ENCODE measurements around the gene FUOM. TPM values are rescaled to one million over a fixed set of nuclear protein-coding genes. Genes with fewer than 3 reads are reported as not detected.

Gene FUOM
- polyA plus RNA-seq, 3 donors = 29.8 to 56.8 (median 39.0) TPM

DNA sequence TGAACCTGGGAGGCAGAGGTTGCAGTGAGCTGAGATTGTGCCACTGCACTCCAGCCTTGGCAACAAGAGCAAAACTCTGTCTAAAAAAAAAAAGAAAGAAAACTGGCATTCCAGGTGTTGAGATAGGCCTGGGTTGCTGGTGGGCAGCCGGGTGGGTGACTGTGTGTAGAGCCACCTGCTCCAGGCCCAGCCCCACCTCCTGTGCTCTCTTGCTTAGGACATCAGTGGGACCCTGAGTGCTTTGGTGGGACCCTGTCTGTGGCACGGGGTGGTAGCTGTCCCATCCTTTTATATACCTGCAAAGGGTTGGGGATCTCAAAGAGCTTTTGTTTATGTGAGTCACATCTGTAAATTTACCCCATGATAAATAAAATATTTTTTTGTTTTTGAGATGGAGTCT lies 27.4 kb upstream of the FUOM start:
- intact Hi-C loops (cut with micrococcal nuclease) = no loop called here
- Histone ChIP-seq H4K20me1 (ENCODE audit: insufficient read depth, low read length) (no peaks in the 10 kb centered on the region), H3K9ac (ENCODE audit: insufficient read depth, low read length, poor library complexity, severe bottlenecking) (no peak overlapping the region), H3K27me3 (ENCODE audit: control insufficient read depth in 2 of 2, insufficient read depth in 2 of 2, low read length in 2 of 2) (no peaks in the 10 kb centered on the region), H3K79me2 (ENCODE audit: insufficient read depth, low read length) (no peaks in the 10 kb centered on the region), H3K4me3 (replicated peaks in 1 of 3; ENCODE audit: low read depth in 2 of 3, low read length in 3 of 3) (no peak overlapping the region), H3K36me3 (replicated peaks in 1 of 2; ENCODE audit: control insufficient read depth in 1 of 2, insufficient read depth in 2 of 2, low read length in 2 of 2) (no peaks in the 10 kb centered on the region), H3K4me2 (replicated peaks; ENCODE audit: extremely low read depth, low read length, poor library complexity, severe bottlenecking) (no peak overlapping the region), H3K4me1 (ENCODE audit: control insufficient read depth in 1 of 2, insufficient read depth in 2 of 2, low read length in 2 of 2) (peaks cover 32 to 35% of the 10 kb centered on the region in 2 donors), H2AFZ (ENCODE audit: insufficient read depth, low read depth, low read length, poor library complexity, severe bottlenecking) (no peak overlapping the region), H3K9me3 (replicated peaks in 1 of 2; ENCODE audit: control insufficient read depth in 1 of 2, insufficient read depth in 1 of 2, low read length in 2 of 2) (no peaks in the 10 kb centered on the region), H3K27ac (ENCODE audit: low read depth in 1 of 2, low read length in 2 of 2) (no peak overlapping the region)
- TF ChIP-seq, protein P1, sequence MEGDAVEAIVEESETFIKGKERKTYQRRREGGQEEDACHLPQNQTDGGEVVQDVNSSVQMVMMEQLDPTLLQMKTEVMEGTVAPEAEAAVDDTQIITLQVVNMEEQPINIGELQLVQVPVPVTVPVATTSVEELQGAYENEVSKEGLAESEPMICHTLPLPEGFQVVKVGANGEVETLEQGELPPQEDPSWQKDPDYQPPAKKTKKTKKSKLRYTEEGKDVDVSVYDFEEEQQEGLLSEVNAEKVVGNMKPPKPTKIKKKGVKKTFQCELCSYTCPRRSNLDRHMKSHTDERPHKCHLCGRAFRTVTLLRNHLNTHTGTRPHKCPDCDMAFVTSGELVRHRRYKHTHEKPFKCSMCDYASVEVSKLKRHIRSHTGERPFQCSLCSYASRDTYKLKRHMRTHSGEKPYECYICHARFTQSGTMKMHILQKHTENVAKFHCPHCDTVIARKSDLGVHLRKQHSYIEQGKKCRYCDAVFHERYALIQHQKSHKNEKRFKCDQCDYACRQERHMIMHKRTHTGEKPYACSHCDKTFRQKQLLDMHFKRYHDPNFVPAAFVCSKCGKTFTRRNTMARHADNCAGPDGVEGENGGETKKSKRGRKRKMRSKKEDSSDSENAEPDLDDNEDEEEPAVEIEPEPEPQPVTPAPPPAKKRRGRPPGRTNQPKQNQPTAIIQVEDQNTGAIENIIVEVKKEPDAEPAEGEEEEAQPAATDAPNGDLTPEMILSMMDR (IDR thresholded peaks at IDR 0.05) = no peak
- no CpG with 5 or more reads among the region's 2 CpGs for WGBS (ENCODE audit: insufficient coverage)
- Mint-ChIP-seq H3K9me3 (peaks cover 0 to 2% (median 0%) of the 10 kb centered on the region in 7 donors), H3K27me3 (ENCODE audit: low read depth in 3 of 3) (peaks cover 6 to 10% (median 7%) of the 10 kb centered on the region in 3 donors), H3K4me3 (no peak overlapping the region), H3K36me3 (peaks cover 18 to 25% of the 10 kb centered on the region in 2 donors), H3K27ac (no peak overlapping the region), H3K4me1 (peaks cover 35% of the 10 kb centered on the region)
- no peak for DNase-seq

DNA sequence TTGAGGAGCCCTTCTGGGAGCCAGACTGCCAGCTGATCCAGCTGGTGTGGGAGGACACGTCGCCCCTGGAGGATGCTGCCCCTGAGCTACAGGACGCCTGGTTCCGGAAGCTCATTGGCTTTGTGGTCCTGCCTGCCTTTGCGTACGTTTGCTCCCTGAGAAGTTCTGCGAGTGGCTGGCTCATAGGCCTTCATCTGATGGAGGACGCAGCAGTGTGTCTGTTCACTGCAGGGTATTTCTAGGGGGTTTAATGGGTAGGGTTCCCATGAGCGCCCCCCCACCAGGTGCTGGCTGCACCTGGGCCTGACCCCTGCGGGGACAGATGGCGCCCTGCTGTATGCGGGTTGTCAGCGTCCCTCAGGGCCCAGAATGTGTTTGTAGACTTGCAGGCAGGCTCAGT lies 26.3 kb upstream of the FUOM start:
- no peak overlapping the region for H3K4me2 ChIP-seq (replicated peaks; ENCODE audit: extremely low read depth, low read length, poor library complexity, severe bottlenecking)
- TF ChIP-seq, protein P1 (IDR thresholded peaks at IDR 0.05) = no peak
- no peaks in the 10 kb centered on the region for H3K9me3 ChIP-seq (replicated peaks in 1 of 2; ENCODE audit: control insufficient read depth in 1 of 2, insufficient read depth in 1 of 2, low read length in 2 of 2)
- H3K27me3 ChIP-seq (ENCODE audit: control insufficient read depth in 2 of 2, insufficient read depth in 2 of 2, low read length in 2 of 2) = peaks cover 0 to 4% of the 10 kb centered on the region in 2 donors
- peaks cover 30% of the 10 kb centered on the region for H3K4me1 Mint-ChIP-seq
- H3K27ac ChIP-seq (ENCODE audit: low read depth in 1 of 2, low read length in 2 of 2) = no peak overlapping the region
- H2AFZ ChIP-seq (ENCODE audit: insufficient read depth, low read depth, low read length, poor library complexity, severe bottlenecking) = no peak overlapping the region
- no peak overlapping the region for H3K9ac ChIP-seq (ENCODE audit: insufficient read depth, low read length, poor library complexity, severe bottlenecking)
- peaks cover 18 to 25% of the 10 kb centered on the region in 2 donors for H3K36me3 Mint-ChIP-seq
- H3K4me1 ChIP-seq (ENCODE audit: control insufficient read depth in 1 of 2, insufficient read depth in 2 of 2, low read length in 2 of 2) = peaks cover 29 to 35% of the 10 kb centered on the region in 2 donors
- H3K27ac Mint-ChIP-seq = no peak overlapping the region
- H3K79me2 ChIP-seq (ENCODE audit: insufficient read depth, low read length) = no peaks in the 10 kb centered on the region
- no peak overlapping the region for H3K4me3 Mint-ChIP-seq
- H4K20me1 ChIP-seq (ENCODE audit: insufficient read depth, low read length) = no peaks in the 10 kb centered on the region
- no peak for DNase-seq
- no peak overlapping the region for H3K4me3 ChIP-seq (replicated peaks in 1 of 3; ENCODE audit: low read depth in 2 of 3, low read length in 3 of 3)
- H3K36me3 ChIP-seq (replicated peaks in 1 of 2; ENCODE audit: control insufficient read depth in 1 of 2, insufficient read depth in 2 of 2, low read length in 2 of 2) = no peaks in the 10 kb centered on the region
- WGBS (ENCODE audit: insufficient coverage) = 92% methylated on average over 13 of the region's 13 CpGs
- peaks cover 6 to 16% (median 9%) of the 10 kb centered on the region in 3 donors for H3K27me3 Mint-ChIP-seq (ENCODE audit: low read depth in 3 of 3)
- intact Hi-C loops (cut with micrococcal nuclease) = no loop called here
- peaks cover 0 to 2% (median 0%) of the 10 kb centered on the region in 7 donors for H3K9me3 Mint-ChIP-seq
